ENCODE results near the gene TMEM95.
"Not testable (repeated sequence)": the region's sequence is repeated elsewhere in the genome, so short reads cannot be mapped to it uniquely, and the experiment has no call there.

The TMEM95 gene

DNA sequence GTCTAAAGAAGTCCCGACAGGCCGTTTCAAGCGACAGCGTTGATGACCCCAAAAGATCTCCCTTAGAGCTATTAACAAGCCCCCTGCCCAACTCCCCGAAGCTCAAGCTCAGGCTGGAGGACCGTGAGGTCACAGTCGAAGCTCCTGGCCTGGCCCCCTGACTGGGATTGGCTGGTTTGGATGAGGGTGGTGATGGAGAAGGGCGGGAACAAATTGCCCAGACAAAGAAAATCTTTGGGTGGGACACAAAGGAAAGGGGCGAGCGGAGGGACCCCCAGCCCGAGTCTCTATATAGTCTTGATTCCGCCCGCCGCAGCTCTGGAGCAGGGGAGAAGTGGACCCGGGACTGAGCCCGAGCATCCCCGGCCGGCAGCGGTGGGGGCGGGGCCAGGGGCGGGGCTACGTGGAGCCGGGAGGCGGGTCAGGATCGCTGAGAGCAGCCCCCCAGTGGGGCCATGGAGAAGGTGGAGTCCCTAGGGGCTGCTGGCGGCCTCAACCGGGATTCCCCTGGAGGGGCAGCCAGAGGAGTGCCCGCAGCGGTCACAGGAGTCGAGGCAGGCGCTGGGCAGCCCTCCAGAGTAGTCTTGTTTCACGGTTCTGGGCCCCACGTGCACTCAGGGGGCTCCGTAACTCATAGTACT, 24.8 kb upstream of the TMEM95 start:
- TF ChIP-seq, protein P1, sequence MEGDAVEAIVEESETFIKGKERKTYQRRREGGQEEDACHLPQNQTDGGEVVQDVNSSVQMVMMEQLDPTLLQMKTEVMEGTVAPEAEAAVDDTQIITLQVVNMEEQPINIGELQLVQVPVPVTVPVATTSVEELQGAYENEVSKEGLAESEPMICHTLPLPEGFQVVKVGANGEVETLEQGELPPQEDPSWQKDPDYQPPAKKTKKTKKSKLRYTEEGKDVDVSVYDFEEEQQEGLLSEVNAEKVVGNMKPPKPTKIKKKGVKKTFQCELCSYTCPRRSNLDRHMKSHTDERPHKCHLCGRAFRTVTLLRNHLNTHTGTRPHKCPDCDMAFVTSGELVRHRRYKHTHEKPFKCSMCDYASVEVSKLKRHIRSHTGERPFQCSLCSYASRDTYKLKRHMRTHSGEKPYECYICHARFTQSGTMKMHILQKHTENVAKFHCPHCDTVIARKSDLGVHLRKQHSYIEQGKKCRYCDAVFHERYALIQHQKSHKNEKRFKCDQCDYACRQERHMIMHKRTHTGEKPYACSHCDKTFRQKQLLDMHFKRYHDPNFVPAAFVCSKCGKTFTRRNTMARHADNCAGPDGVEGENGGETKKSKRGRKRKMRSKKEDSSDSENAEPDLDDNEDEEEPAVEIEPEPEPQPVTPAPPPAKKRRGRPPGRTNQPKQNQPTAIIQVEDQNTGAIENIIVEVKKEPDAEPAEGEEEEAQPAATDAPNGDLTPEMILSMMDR (IDR thresholded peaks at IDR 0.05; ENCODE audit: extremely low read depth, missing control alignments): no peak
- DNase-seq (ENCODE audit: low spot score): peak; percentile 87

DNA sequence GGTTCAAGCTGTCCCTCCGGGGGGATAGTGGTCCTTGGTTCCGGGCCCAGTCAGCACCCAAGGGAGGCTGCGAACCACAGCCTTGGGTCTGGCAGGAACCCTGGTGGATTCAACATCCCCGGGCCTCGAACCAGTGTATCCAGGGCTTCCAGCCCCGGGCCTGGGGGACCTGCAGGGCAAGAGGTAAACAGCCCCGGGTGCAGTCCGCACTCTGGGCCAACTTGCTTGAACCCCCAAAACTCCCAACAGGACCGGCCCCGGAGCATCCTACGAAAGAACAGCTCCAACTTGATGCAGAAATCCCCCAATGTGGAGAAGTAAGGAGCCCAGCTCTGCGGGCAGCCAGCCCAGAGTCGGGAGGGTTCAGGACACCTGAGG, 24.3 kb upstream of the TMEM95 start:
- TF ChIP-seq, protein P1 (IDR thresholded peaks at IDR 0.05; ENCODE audit: extremely low read depth, missing control alignments): no peak
- DNase-seq (ENCODE audit: low spot score): no peak

DNA sequence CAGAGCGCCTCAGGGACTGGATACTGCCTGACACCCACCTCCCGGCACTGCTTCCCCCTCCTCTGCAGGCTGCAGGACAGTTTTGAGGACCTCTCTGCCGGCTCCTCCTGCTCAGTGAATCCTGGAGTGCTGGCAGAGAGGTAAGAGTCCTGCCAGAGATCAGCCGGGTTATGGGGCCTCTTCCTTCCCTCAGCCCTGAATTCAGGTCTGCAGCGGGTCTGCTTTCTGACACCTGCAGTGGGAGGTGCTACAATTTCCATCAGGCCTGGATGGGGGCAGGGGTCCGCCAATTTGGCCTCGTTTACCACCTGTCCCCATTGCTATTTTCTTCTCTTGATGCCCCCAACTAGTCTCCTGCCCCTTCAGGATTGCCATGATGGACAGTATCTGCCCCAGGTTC, 22.8 kb upstream of the TMEM95 start:
- TF ChIP-seq, protein P1 (IDR thresholded peaks at IDR 0.05; ENCODE audit: extremely low read depth, missing control alignments): no peak

DNA sequence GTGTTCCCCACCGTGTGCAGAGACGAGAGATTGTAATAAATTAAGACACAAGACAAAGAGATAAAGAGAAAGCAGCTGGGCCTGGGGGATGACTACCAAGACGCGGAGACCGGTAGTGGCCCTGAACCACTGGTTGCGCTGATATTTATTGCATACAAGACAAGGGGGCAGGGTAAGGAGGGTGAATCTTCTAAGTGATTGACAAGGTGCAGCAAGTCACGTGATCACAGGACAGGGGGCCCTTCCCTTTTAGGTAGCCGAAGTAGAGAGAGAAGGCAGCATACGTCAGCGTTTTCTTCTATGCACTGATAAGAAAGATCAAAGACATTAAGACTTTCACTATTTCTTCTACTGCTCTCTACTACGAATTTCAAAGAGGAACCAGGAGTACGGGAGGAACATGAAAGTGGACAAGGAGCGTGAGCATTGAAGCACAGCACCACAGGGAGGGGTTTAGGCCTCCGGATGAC, 22.3 kb upstream of the TMEM95 start:
- DNase-seq (ENCODE audit: low spot score): not testable (repeated sequence)

More for the DNA sequence above, 22.8 kb upstream of the TMEM95 start:
- DNase-seq (ENCODE audit: low spot score): no peak

DNA sequence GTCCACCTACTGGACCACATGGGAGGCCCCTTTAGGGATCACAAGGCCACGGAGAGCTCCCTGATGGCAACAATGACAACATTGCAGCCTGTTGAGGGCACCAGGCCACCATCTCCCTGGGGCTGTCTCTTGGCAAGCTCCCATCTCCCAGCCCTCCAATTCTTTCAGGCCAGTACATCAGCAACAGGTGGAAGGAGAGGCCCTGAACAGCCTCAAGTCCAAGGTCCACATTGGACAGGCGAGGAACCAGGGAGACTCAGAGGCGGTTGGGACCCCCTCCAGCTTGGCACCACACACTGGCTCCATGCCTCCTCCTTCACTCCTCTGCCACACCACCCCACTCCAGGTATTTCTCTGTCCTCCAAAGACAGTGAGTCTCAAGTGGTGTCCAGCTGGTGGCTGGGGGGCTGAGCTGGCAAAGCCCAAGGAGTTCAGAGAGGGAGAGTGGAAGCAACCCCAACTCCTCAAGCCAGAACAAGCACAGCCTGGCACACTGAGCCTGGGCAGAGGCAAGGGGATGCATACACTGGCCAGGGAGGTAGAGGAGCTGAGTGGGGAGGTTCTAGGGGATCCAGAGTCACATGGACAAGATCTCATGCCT, 19.9 kb upstream of the TMEM95 start:
- TF ChIP-seq, protein P1 (IDR thresholded peaks at IDR 0.05; ENCODE audit: extremely low read depth, missing control alignments): no peak
- no peak for DNase-seq (ENCODE audit: low spot score)

DNA sequence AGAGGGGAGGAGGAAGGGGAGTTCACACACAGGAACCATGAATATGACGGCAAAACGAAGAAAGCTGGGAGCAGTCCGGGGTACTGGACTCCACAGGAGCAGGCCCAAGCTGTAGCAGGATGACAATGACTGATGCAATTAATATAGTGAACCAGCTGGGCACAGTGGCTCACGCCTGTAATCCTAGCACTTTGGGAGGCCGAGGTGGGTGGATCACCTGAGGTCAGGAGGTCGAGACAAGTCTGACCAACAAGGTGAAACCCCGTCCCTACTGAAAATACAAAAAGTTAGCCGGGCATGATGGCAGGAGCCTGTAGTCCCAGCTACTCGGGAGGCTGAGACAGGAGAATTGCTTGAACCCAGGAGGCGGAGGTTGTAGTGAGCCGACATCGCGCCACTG, 19.2 kb upstream of the TMEM95 start:
- DNase-seq (ENCODE audit: low spot score): not testable (repeated sequence)

DNA sequence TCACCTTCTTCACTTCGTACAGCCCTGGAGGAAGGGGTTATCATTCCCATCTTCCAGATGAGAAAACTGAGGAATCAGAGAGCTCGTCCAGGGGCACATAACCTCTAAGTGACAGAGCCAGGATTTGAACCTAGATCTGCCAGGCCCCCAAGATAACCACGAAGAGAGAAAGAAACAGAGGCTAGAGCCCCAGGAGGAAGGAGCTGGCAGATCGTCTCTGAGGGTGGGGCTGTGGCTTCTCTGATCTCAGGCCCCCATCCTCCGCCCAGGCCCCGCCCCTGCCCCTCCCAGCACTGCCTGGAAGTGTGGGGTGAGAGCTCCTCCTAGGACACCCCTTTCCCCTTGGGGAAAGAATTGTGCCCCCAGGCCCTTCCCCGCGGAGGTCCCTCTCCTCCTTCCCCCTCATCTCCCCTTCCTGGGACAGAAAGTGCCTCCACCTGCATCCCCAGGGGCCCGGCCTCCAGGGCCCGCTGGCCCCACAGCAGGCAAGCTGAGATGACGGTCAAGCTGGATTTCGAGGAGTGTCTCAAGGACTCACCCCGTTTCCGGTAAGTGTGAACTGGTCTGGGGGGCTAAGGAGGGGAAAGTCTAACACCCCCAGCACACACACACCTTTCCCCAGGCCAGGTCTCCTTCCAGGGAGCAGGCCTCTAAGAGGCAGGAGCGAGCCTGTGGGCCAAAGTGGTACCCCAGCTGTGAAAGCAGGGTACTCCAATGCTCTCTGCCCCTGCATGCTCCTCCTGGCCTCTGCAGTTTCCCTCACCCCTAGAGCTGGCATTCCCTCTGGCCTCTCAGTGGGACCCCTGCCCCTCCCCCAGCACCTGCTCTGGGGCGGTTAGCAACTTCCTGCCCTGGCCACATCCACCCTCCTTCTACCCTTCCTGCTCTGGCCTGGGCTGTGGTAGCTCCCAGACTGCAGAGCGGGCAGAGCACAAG, 18.4 kb upstream of the TMEM95 start, which contains the start of gene ACAP1:
Gene ACAP1 (plus strand): TSS at position 290 of the 936 bp plus-strand sequence. CDS start 206 bp downstream, at position 496.
- TF ChIP-seq, protein P1 (IDR thresholded peaks at IDR 0.05; ENCODE audit: extremely low read depth, missing control alignments): no peak
- DNase-seq (ENCODE audit: low spot score): peak; percentile 81

DNA sequence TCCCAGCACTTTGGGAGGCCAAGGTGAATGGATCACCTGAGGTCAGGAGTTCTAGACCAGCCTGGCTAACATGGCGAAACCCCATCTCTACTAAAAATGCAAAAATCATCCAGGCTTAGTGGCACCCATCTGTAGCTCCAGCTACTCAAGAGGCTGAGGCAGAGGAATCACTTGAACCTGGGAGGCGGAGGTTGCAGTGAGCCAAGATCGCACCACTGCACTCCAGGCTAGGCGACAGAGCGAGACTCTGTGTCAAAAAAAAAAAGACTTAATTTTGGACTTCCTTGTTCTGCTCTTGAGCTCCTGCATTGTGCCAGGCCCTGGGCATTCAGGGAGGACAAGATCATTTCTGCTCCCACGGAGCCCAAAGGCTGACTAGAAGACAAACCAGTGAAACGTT, 17.4 kb upstream of the TMEM95 start:
- not testable (repeated sequence) for DNase-seq (ENCODE audit: low spot score)

All from GM20000 (cell line).